ENCODE data around the gene RNU6-8.

Gene RNU6-8

DNA sequence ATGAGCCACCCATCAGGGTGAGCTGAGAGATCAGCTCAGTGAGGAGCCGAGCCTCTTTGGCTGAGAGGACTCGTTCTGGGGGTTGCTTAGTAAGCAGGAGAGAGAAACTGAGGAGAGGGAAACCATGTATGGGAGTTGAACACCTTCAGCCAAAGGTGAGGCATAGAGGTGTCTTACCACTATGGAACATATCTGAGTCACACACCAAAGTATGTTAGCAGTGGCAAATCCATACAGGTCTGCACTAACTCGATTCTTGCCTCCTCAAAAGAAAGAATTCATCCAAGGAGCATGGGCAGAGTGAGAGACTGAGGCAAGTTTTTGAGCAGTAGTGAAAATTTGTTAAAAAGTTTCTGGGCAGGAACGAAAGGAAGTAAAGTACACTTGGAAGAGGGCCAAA, 46.7 kb upstream of the RNU6-8 start:
- Histone ChIP-seq H2BK5ac (ENCODE audit: low read depth, low read length, poor library complexity, severe bottlenecking) (no peak overlapping the region), H2BK12ac (ENCODE audit: low read length in 2 of 2) (no peak overlapping the region), H3K9ac (ENCODE audit: low read length) (no peak overlapping the region), H3K18ac (ENCODE audit: low read depth in 1 of 2, low read length in 2 of 2) (no peak overlapping the region), H3K9me3 (ENCODE audit: control insufficient read depth, low read length) (no peaks in the 10 kb centered on the region), H3K4me1 (ENCODE audit: control insufficient read depth, insufficient read depth, low read depth, low read length) (no peaks in the 10 kb centered on the region), H2AK5ac (ENCODE audit: low read length, severe bottlenecking) (no peak overlapping the region), H3K4me2 (ENCODE audit: low read length, poor library complexity, severe bottlenecking) (no peak overlapping the region), H3K36me3 (ENCODE audit: control insufficient read depth in 1 of 2, insufficient read depth in 2 of 2, low read depth in 1 of 2, low read length in 2 of 2) (no peaks in the 10 kb centered on the region), H3K4ac (ENCODE audit: low read depth in 1 of 2, low read length in 2 of 2) (peak overlapping the region in 1 of 2 experiments; percentile 67), H4K8ac (ENCODE audit: low read length) (no peak overlapping the region), H2BK120ac (ENCODE audit: low read depth, low read length) (no peak overlapping the region), H3K4me3 (ENCODE audit: insufficient read depth in 1 of 2, low read depth in 1 of 2, low read length in 2 of 2) (no peak overlapping the region), H2AFZ (ENCODE audit: low read depth, low read length) (no peak overlapping the region), H3K14ac (ENCODE audit: low read length in 2 of 2) (no peak overlapping the region), H3K23ac (ENCODE audit: low read length in 2 of 2) (no peak overlapping the region), H3K27me3 (ENCODE audit: control insufficient read depth in 1 of 2, insufficient read depth in 1 of 2, low read length in 2 of 2) (no peaks in the 10 kb centered on the region), H4K91ac (ENCODE audit: low read length) (no peak overlapping the region), H2BK15ac (ENCODE audit: low read depth, poor library complexity, severe bottlenecking) (no peak overlapping the region), H3K79me1 (replicated peaks; ENCODE audit: low read length, poor library complexity, severe bottlenecking) (no peaks in the 10 kb centered on the region), H3K27ac (ENCODE audit: low read length, poor library complexity, severe bottlenecking) (no peak overlapping the region)
- WGBS, result 94% methylated on average over 3 of the region's 4 CpGs
- no peak for DNase-seq

DNA sequence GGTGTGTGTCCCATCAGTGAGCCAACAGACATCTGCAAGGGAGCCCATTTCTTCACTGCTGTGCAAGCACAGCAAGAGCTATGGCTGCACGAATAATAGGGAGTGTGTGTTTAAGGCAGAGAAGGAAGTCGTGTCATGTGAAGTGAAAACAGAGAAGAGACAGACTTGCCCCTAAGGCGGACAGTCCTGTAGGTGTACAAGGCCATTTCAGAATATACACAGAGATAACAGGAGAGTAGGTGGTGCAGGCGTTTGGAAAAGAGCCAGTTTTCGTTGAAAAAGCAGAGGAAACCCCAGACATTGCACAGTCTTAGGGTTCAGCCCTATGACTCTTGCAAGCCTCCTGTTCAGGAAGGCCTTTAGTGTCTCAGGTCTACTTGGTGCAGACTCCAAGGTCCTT, 46.3 kb upstream of the RNU6-8 start:
- no peaks in the 10 kb centered on the region for H3K27me3 ChIP-seq (ENCODE audit: control insufficient read depth in 1 of 2, insufficient read depth in 1 of 2, low read length in 2 of 2)
- H2BK12ac ChIP-seq (ENCODE audit: low read length in 2 of 2), result no peak overlapping the region
- no peak overlapping the region for H4K8ac ChIP-seq (ENCODE audit: low read length)
- H3K9ac ChIP-seq (ENCODE audit: low read length), result no peak overlapping the region
- no peaks in the 10 kb centered on the region for H3K9me3 ChIP-seq (ENCODE audit: control insufficient read depth, low read length)
- no peak overlapping the region for H3K18ac ChIP-seq (ENCODE audit: low read depth in 1 of 2, low read length in 2 of 2)
- H3K14ac ChIP-seq (ENCODE audit: low read length in 2 of 2), result no peak overlapping the region
- no peak overlapping the region for H2BK120ac ChIP-seq (ENCODE audit: low read depth, low read length)
- no peak overlapping the region for H2BK5ac ChIP-seq (ENCODE audit: low read depth, low read length, poor library complexity, severe bottlenecking)
- H3K23ac ChIP-seq (ENCODE audit: low read length in 2 of 2), result no peak overlapping the region
- no peak overlapping the region for H3K4me2 ChIP-seq (ENCODE audit: low read length, poor library complexity, severe bottlenecking)
- no peaks in the 10 kb centered on the region for H3K79me1 ChIP-seq (replicated peaks; ENCODE audit: low read length, poor library complexity, severe bottlenecking)
- no peak overlapping the region for H3K27ac ChIP-seq (ENCODE audit: low read length, poor library complexity, severe bottlenecking)
- no peak overlapping the region for H4K91ac ChIP-seq (ENCODE audit: low read length)
- no peak overlapping the region for H2AK5ac ChIP-seq (ENCODE audit: low read length, severe bottlenecking)
- H3K4ac ChIP-seq (ENCODE audit: low read depth in 1 of 2, low read length in 2 of 2), result no peak overlapping the region
- H2BK15ac ChIP-seq (ENCODE audit: low read depth, poor library complexity, severe bottlenecking), result no peak overlapping the region
- DNase-seq, result no peak
- H2AFZ ChIP-seq (ENCODE audit: low read depth, low read length), result no peak overlapping the region
- 87% methylated on average over 5 of the region's 5 CpGs for WGBS
- H3K4me1 ChIP-seq (ENCODE audit: control insufficient read depth, insufficient read depth, low read depth, low read length), result no peaks in the 10 kb centered on the region
- H3K36me3 ChIP-seq (ENCODE audit: control insufficient read depth in 1 of 2, insufficient read depth in 2 of 2, low read depth in 1 of 2, low read length in 2 of 2), result no peaks in the 10 kb centered on the region
- H3K4me3 ChIP-seq (ENCODE audit: insufficient read depth in 1 of 2, low read depth in 1 of 2, low read length in 2 of 2), result no peak overlapping the region

GRCh38 chr14:32246751-32247150, 43.7 kb upstream of the RNU6-8 start:
- no peaks in the 10 kb centered on the region for H3K9me3 ChIP-seq (ENCODE audit: control insufficient read depth, low read length)
- 89% methylated on average over 5 of the region's 5 CpGs for WGBS
- no peak overlapping the region for H2BK120ac ChIP-seq (ENCODE audit: low read depth, low read length)
- H3K4me2 ChIP-seq (ENCODE audit: low read length, poor library complexity, severe bottlenecking), result no peak overlapping the region
- H2BK12ac ChIP-seq (ENCODE audit: low read length in 2 of 2), result no peak overlapping the region
- no peak overlapping the region for H2AFZ ChIP-seq (ENCODE audit: low read depth, low read length)
- H3K36me3 ChIP-seq (ENCODE audit: control insufficient read depth in 1 of 2, insufficient read depth in 2 of 2, low read depth in 1 of 2, low read length in 2 of 2), result no peaks in the 10 kb centered on the region
- no peak overlapping the region for H3K4ac ChIP-seq (ENCODE audit: low read depth in 1 of 2, low read length in 2 of 2)
- no peak overlapping the region for H3K27ac ChIP-seq (ENCODE audit: low read length, poor library complexity, severe bottlenecking)
- no peak overlapping the region for H3K23ac ChIP-seq (ENCODE audit: low read length in 2 of 2)
- H3K9ac ChIP-seq (ENCODE audit: low read length), result no peak overlapping the region
- no peak overlapping the region for H4K8ac ChIP-seq (ENCODE audit: low read length)
- H4K91ac ChIP-seq (ENCODE audit: low read length), result no peak overlapping the region
- no peaks in the 10 kb centered on the region for H3K4me1 ChIP-seq (ENCODE audit: control insufficient read depth, insufficient read depth, low read depth, low read length)
- no peaks in the 10 kb centered on the region for H3K79me1 ChIP-seq (replicated peaks; ENCODE audit: low read length, poor library complexity, severe bottlenecking)
- no peak overlapping the region for H2BK5ac ChIP-seq (ENCODE audit: low read depth, low read length, poor library complexity, severe bottlenecking)
- no peak overlapping the region for H2AK5ac ChIP-seq (ENCODE audit: low read length, severe bottlenecking)
- H3K14ac ChIP-seq (ENCODE audit: low read length in 2 of 2), result no peak overlapping the region
- no peak overlapping the region for H2BK15ac ChIP-seq (ENCODE audit: low read depth, poor library complexity, severe bottlenecking)
- DNase-seq, result no peak
- H3K27me3 ChIP-seq (ENCODE audit: control insufficient read depth in 1 of 2, insufficient read depth in 1 of 2, low read length in 2 of 2), result no peaks in the 10 kb centered on the region
- no peak overlapping the region for H3K18ac ChIP-seq (ENCODE audit: low read depth in 1 of 2, low read length in 2 of 2)
- H3K4me3 ChIP-seq (ENCODE audit: insufficient read depth in 1 of 2, low read depth in 1 of 2, low read length in 2 of 2), result no peak overlapping the region

GRCh38 chr14:32244404-32244803, 41.3 kb upstream of the RNU6-8 start:
- no peak overlapping the region for H2AFZ ChIP-seq (ENCODE audit: low read depth, low read length)
- no peak overlapping the region for H2BK120ac ChIP-seq (ENCODE audit: low read depth, low read length)
- no peak overlapping the region for H3K23ac ChIP-seq (ENCODE audit: low read length in 2 of 2)
- no peak overlapping the region for H2BK12ac ChIP-seq (ENCODE audit: low read length in 2 of 2)
- H4K91ac ChIP-seq (ENCODE audit: low read length), result no peak overlapping the region
- H3K36me3 ChIP-seq (ENCODE audit: control insufficient read depth in 1 of 2, insufficient read depth in 2 of 2, low read depth in 1 of 2, low read length in 2 of 2), result no peaks in the 10 kb centered on the region
- no peaks in the 10 kb centered on the region for H3K79me1 ChIP-seq (replicated peaks; ENCODE audit: low read length, poor library complexity, severe bottlenecking)
- H2AK5ac ChIP-seq (ENCODE audit: low read length, severe bottlenecking), result no peak overlapping the region
- H3K4me1 ChIP-seq (ENCODE audit: control insufficient read depth, insufficient read depth, low read depth, low read length), result no peaks in the 10 kb centered on the region
- H2BK5ac ChIP-seq (ENCODE audit: low read depth, low read length, poor library complexity, severe bottlenecking), result no peak overlapping the region
- H2BK15ac ChIP-seq (ENCODE audit: low read depth, poor library complexity, severe bottlenecking), result no peak overlapping the region
- no peak overlapping the region for H3K9ac ChIP-seq (ENCODE audit: low read length)
- no peak overlapping the region for H3K4ac ChIP-seq (ENCODE audit: low read depth in 1 of 2, low read length in 2 of 2)
- H3K14ac ChIP-seq (ENCODE audit: low read length in 2 of 2), result no peak overlapping the region
- no peak overlapping the region for H3K18ac ChIP-seq (ENCODE audit: low read depth in 1 of 2, low read length in 2 of 2)
- DNase-seq, result no peak
- no peaks in the 10 kb centered on the region for H3K27me3 ChIP-seq (ENCODE audit: control insufficient read depth in 1 of 2, insufficient read depth in 1 of 2, low read length in 2 of 2)
- H4K8ac ChIP-seq (ENCODE audit: low read length), result no peak overlapping the region
- H3K4me2 ChIP-seq (ENCODE audit: low read length, poor library complexity, severe bottlenecking), result no peak overlapping the region
- no peaks in the 10 kb centered on the region for H3K9me3 ChIP-seq (ENCODE audit: control insufficient read depth, low read length)
- no peak overlapping the region for H3K4me3 ChIP-seq (ENCODE audit: insufficient read depth in 1 of 2, low read depth in 1 of 2, low read length in 2 of 2)
- no peak overlapping the region for H3K27ac ChIP-seq (ENCODE audit: low read length, poor library complexity, severe bottlenecking)
